Stimulated activated CD4-positive, alpha-beta T cell treated with anti-CD3 and anti-CD28 coated beads, TNF-alpha, amount 100 ng/mL, for 48 hours (primary cell): Measurements from ENCODE around the gene ATG9B.

Experiments
- DNase-seq, 3 donors: peaks; one replicate each; pipeline ENCODE4 v3.0.0-alpha.2; 2020; ENCODE audit warnings: low read depth in 3 of 3

Gene ATG9B

GRCh38 chr7:150981644-150982043, 42.6 kb downstream of the ATG9B start:
- DNase-seq: no peak

- no peak for DNase-seq
Measured at GRCh38 chr7:150980663-150981062, 43.6 kb downstream of the ATG9B start.

- DNase-seq: no peak
Measured at GRCh38 chr7:150979713-150980390, 44.4 kb downstream of the ATG9B start.

GRCh38 chr7:150978126-150978789, 46.0 kb downstream of the ATG9B start, which contains the start of gene KCNH2:
KCNH2 (minus strand) TSS chr7:150978321; CDS start chr7:150977913, 408 bp downstream.
- no peak for DNase-seq

GRCh38 chr7:150977382-150978125, 46.7 kb downstream of the ATG9B start:
- DNase-seq: no peak

- no peak for DNase-seq
Measured at GRCh38 chr7:150976529-150977381, 47.5 kb downstream of the ATG9B start.

- no peak for DNase-seq
Measured at GRCh38 chr7:150975536-150976319, 48.6 kb downstream of the ATG9B start.

GRCh38 chr7:150974468-150975391, 49.6 kb downstream of the ATG9B start:
- peak; percentile 33 to 67 (median 54) for DNase-seq

GRCh38 chr7:150973571-150974451, 50.5 kb downstream of the ATG9B start:
- DNase-seq: no peak

GRCh38 chr7:150972741-150973140, 51.6 kb downstream of the ATG9B start:
- DNase-seq: no peak

- no peak for DNase-seq
Measured at GRCh38 chr7:150972023-150972468, 52.2 kb downstream of the ATG9B start.

GRCh38 chr7:150971242-150972022, 52.9 kb downstream of the ATG9B start:
- no peak for DNase-seq

GRCh38 chr7:150970424-150970823, 53.9 kb downstream of the ATG9B start:
- DNase-seq: no peak

GRCh38 chr7:150969475-150969874, 54.8 kb downstream of the ATG9B start:
- no peak for DNase-seq

GRCh38 chr7:150968734-150969372, 55.4 kb downstream of the ATG9B start:
- DNase-seq: no peak

- no peak for DNase-seq
Measured at GRCh38 chr7:150968056-150968733, 56.1 kb downstream of the ATG9B start.

- no peak for DNase-seq
Measured at GRCh38 chr7:150967349-150967748, 56.9 kb downstream of the ATG9B start.
